Astrocyte of the cerebellum (primary cell): ENCODE measurements around the gene SLC6A17.

Experiments
- DNase-seq: peaks from one replicate; pipeline ENCODE4 v3.0.0-alpha.2; 2011; ENCODE audit warnings: low read depth
- H3K4me3 ChIP-seq: 2 replicates; pipeline ENCODE4 v1.5.1; 2011; ENCODE audit warnings: mild to moderate bottlenecking, low read depth, low read length, moderate library complexity
- CTCF ChIP-seq: IDR thresholded peaks from 2 replicates; pipeline ENCODE4 v1.5.1; 2012; ENCODE audit warnings: low read length, low read depth, moderate library complexity, mild to moderate bottlenecking; ENCODE audit errors: missing control alignments
- in situ Hi-C: cut with HindIII; loops from 2 replicates; pipeline ENCODE4 v1.10.0; 2017; ENCODE audit warnings: low sequenced_read_pairs

SLC6A17 gene

GRCh38 chr1:110248746-110249145, 98.5 kb downstream of the SLC6A17 start:
- H3K4me3 ChIP-seq, result no peak overlapping the region
- TF ChIP-seq CTCF, result no peak
- no peak for DNase-seq
- in situ Hi-C loops, result no loop called here

- in situ Hi-C loops, result no loop called here
- no peak for TF ChIP-seq CTCF
These were observed 99.0 kb downstream of the SLC6A17 start for GRCh38 chr1:110249256-110249655.

GRCh38 chr1:110250008-110250407, 99.7 kb downstream of the SLC6A17 start:
- no peak for DNase-seq

More at GRCh38 chr1:110249256-110249655, 99.0 kb downstream of the SLC6A17 start:
- H3K4me3 ChIP-seq, result no peak overlapping the region
- DNase-seq, result no peak

GRCh38 chr1:110250749-110251148, 100.5 kb downstream of the SLC6A17 start:
- no peak overlapping the region for H3K4me3 ChIP-seq
- in situ Hi-C loops, result no loop called here
- TF ChIP-seq CTCF, result no peak
- DNase-seq, result no peak

More at GRCh38 chr1:110250008-110250407, 99.7 kb downstream of the SLC6A17 start:
- no peak for TF ChIP-seq CTCF
- H3K4me3 ChIP-seq, result no peak overlapping the region
- in situ Hi-C loops, result no loop called here
